GM10248 (cell line): Measurements from ENCODE around the gene ARID3A.
"Not testable (repeated sequence)": the region's sequence is repeated elsewhere in the genome, so short reads cannot be mapped to it uniquely, and the experiment has no call there.

Experiments used
- CTCF ChIA-PET: fragments of 300-600 bp; sonication (Branson Sonifier 250); formaldehyde crosslinking; extraction: SDS; loops from one replicate; lab custom pipeline; 2021; ENCODE audit warnings: antibody characterized with exemption; lab: Yijun Ruan, JAX
- POLR2A ChIA-PET: fragments of 350-650 bp; sonication (Branson Sonifier 250); formaldehyde crosslinking; extraction: SDS; loops from one replicate; lab custom pipeline; 2020; ENCODE audit warnings: antibody characterized with exemption; lab: Yijun Ruan, JAX
- DNase-seq: peaks from one replicate; pipeline ENCODE4 v3.0.0; 2012; ENCODE audit errors: extremely low spot score
- CTCF ChIP-seq: IDR thresholded peaks from 2 replicates; pipeline ENCODE4 v1.5.1; 2012; ENCODE audit warnings: mild to moderate bottlenecking, low read depth; ENCODE audit errors: extremely low read depth, missing control alignments, control extremely low read depth

ARID3A gene

GRCh38 chr19:887072-887471 is 38.8 kb upstream of the ARID3A start:
- ChIA-PET CTCF (no interaction called here), POLR2A (no interaction called here)
- DNase-seq: no peak

GRCh38 chr19:887599-887998 is 38.2 kb upstream of the ARID3A start:
- ChIA-PET POLR2A (no interaction called here), CTCF (interaction anchor here (1.3 kb wide), 1 partner anchor 24 kb away, joined by 4 read pairs; no protein-coding TSS in a partner anchor)
- no peak for TF ChIP-seq CTCF
- no peak for DNase-seq

More at GRCh38 chr19:887072-887471, 38.8 kb upstream of the ARID3A start:
- no peak for TF ChIP-seq CTCF

- CTCF ChIA-PET: interaction anchor here (1.3 kb wide), 1 partner anchor 25 kb away, joined by 4 read pairs; no protein-coding TSS in a partner anchor
- POLR2A ChIA-PET: interaction anchor here (0.6 kb wide), 1 partner anchor 182 kb away, joined by 5 read pairs; no protein-coding TSS in a partner anchor
- no peak for DNase-seq
- TF ChIP-seq CTCF: no peak
These were observed 37.1 kb upstream of the ARID3A start for GRCh38 chr19:888581-889385.

- no peak for DNase-seq
- ChIA-PET POLR2A (interaction anchor here (0.5 to 0.6 kb wide), 2 partner anchors 12 to 181 kb away, joined by 4 to 5 read pairs; no protein-coding TSS in a partner anchor), CTCF (no interaction called here)
- no peak for TF ChIP-seq CTCF
These were observed 36.1 kb upstream of the ARID3A start for GRCh38 chr19:889662-890295.

GRCh38 chr19:890831-891230 is 35.0 kb upstream of the ARID3A start:
- no peak for TF ChIP-seq CTCF
- ChIA-PET POLR2A (no interaction called here), CTCF (interaction anchor here (1.0 kb wide), 1 partner anchor 27 kb away, joined by 3 read pairs; no protein-coding TSS in a partner anchor)
- no peak for DNase-seq

- POLR2A ChIA-PET, DNase-seq: not testable (repeated sequence)
- CTCF ChIA-PET: interaction anchor here (1.0 to 2.3 kb wide), 2 partner anchors 12 to 28 kb away, joined by 3 to 7 read pairs; no protein-coding TSS in a partner anchor
These were observed 34.2 kb upstream of the ARID3A start for GRCh38 chr19:891421-892200.
